Measurements from ENCODE around the gene RUFY2. TPM values are rescaled to one million over a fixed set of nuclear protein-coding genes. Genes with fewer than 3 reads are reported as not detected.
"Not testable (repeated sequence)": the region's sequence is repeated elsewhere in the genome, so short reads cannot be mapped to it uniquely, and the experiment has no call there.

Gene RUFY2
- total RNA-seq = 19.8 and 24.6 TPM in 2 replicates

DNA sequence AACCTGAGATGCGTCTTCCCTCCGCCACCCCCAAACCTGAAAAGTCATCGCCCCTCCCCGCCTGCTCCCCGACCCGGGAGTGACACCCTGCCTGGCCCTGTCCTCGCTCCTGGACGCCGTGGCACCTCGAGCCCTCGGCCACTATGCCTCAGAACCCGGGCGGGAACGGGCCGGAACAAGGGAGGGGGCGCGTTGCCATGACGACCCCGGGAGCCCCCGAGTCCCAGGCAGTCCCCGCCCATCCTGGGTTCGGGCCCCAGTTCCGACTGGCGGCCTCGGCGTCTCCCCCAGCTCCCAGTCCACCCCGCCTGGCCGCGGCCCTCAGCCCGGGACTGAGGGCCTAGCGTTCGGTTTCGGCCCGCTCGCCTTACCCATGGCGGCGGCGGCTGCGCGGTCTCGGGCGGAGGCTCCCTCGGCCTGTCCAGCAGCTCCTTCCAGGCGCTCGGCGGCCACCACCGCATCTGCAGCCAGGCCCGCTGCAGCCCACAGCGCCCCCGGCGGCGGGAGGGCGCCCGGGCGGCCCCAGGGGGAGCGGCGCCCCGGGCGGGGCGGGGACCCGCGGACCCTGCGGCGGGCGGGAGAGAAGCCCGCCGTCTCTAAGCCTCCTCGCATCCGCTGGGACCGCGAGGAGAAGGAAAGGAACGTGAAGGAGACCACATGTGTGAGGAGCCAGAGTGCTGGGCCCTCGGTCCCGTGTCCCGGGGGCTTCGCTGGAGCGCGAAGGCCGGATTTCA lies at the start of gene RUFY2:
TSS of gene RUFY2 (minus strand) at position 463 of the 734 bp plus-strand sequence. CDS start at position 375, 88 bp downstream.
- peak; percentile 22 for DNase-seq (ENCODE audit: low read depth)

DNA sequence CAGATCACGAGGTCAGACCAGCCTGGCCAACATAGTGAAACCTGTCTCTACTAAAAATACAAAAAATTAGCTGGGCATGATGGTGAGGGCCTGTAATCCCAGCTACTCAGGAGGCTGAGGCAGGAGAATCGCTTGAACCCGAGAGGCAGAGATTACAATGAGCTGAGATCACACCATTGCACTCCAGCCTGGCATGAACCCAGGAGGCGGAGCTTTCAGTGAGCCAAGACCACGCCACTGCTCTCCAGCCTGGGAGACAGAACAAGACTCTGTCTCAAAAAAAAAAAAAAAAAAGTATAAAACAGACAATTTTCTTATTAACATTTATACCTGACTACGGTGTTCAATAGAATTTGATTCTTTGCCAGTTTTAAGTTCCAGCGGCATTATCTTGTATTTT lies 42.6 kb upstream of the RUFY2 start:
- DNase-seq (ENCODE audit: low read depth) = not testable (repeated sequence)

DNA sequence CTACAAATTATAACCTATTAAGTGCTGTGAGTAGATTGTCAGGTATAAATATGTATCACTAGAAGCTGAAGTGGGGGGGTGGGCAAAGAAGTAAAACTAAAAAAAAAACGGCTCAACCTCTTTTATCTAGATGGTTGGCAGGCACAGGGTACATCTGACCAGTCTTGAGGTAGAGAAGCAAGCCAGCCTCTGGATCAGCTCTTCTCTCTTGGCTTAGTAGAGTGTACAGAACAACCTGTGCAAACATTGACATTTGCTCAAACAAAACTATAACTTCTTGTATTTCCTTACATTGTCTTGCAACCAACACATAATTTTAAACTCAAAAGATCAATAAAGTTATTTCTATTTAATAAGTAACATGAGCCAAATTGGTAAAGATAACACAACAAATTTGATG lies 39.1 kb upstream of the RUFY2 start:
- DNase-seq (ENCODE audit: low read depth) = no peak

- DNase-seq (ENCODE audit: low read depth) = no peak
These were observed 35.9 kb upstream of the RUFY2 start for GRCh38 chr10:68442971-68443370.

- no peak for DNase-seq (ENCODE audit: low read depth)
These were observed 33.8 kb upstream of the RUFY2 start for GRCh38 chr10:68440898-68441297.

DNA sequence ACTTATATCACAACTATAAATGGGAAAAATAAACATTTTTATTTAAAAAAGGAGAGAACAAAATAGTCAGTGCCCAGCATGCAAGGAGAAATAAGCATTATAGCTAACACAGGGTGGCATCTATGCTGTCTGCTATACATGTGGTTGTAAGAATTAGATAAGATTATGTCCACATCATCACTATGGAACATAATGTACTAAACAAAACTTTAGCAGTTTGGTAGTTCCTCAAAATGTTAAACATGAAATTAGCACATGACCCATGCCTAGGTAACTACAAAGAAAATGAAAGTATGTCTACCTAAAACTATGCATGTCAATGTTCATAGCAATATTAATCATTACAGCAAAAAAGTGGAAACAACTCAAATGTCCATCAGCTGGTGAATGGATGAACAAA lies 28.7 kb upstream of the RUFY2 start:
- no peak for DNase-seq (ENCODE audit: low read depth)

DNA sequence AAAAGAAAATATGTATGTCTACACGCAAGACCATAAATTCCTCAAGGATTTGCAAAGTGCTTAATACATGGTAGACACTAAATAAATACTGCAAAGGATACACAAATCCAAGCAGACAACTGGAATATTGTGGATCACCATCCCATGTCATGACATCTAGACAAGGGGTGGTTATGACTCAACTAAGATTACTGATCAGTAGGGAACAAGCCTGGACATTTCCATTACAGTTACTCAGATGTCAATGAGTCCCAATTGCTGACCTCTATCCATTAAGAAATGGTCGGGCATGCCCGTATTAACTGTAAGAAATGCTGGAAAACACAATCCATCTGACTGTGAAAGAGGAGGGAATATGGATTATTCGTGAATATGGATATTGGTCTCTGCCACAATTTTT lies 27.6 kb upstream of the RUFY2 start:
- DNase-seq (ENCODE audit: low read depth) = no peak

DNA sequence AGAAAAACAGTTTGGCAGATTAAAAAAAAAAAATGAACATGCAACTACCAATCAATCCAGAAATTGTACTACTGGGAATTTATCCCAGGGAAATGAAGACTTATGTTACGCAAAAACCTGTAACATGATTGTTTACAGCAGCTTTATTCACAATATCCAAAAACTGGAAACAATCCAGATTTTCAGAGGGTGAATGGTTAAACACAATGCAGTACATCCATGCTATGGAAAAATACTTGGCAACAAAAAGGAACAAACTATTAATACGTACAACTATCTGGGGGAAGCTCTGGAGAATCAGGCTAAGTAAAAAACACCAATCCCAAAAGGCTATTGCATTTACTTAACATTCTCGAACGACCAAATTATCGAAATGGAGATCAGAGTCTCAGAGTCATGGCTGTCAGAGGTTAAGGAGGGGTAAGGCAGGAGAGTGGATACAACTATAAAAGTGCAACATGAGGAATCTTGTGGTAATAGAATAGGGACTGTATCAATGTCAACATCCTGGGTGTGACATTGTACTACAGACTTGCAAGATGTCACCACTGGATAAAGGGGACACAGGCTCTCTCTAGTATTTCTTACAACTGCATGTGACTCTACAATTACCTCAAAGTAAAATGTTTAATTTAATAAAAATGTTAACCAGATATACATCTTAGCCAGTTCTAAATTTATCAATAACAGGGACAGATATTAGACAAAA lies 21.5 kb upstream of the RUFY2 start:
- DNase-seq (ENCODE audit: low read depth) = no peak

GRCh38 chr10:68424454-68425014 lies 17.5 kb upstream of the RUFY2 start:
- no peak for DNase-seq (ENCODE audit: low read depth)

DNA sequence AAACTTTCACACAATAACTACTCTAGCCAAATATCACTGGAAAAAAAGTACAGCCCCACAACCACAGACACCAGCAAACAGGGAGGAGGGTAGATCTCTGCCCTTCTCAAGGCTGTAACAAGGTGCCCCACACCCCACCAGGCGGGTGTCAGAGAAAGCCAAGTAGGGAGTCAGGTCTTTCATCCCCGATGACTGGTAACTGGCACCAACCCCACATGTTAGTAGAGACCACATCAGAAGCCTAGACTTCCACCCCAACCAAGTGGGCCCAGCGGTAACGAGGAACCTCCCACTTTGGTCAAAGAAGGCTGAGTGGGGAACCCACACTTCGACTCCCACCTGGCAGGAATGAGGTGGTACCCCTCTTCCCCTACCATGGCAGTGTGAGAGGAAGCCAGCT lies 16.4 kb upstream of the RUFY2 start:
- no peak for DNase-seq (ENCODE audit: low read depth)

- DNase-seq (ENCODE audit: low read depth) = no peak
These were observed 12.3 kb upstream of the RUFY2 start for GRCh38 chr10:68419376-68419775.

DNA sequence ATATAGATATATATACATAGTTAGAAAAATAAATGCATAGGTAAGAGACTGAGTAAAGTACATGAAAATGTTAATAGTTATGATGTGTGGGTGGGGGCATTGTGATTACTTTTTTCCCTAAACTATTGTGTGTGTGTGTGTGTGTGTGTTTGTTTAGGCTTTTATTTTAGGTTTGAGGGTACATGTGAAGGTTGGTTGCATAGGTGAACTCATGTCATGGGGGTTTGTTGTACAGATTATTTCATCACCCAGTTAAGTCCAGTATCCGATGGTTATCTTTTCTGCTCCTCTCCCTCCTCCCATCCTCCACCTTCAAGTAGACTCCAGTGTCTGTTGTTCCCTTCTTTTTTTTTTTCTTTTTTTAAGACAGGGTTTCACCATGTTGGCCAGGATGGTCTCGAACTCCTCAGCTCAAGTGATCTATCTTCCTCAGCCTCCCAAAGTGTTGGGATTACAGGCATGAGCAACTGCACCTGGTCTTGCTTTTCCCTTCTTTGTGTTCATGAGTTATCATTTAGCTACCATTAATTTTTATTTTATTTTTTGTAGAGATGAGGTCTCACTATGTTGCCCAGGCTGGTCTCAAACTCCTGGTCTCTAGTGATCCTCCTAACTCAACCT lies 1.9 kb upstream of the RUFY2 start:
- DNase-seq (ENCODE audit: low read depth) = no peak

DNA sequence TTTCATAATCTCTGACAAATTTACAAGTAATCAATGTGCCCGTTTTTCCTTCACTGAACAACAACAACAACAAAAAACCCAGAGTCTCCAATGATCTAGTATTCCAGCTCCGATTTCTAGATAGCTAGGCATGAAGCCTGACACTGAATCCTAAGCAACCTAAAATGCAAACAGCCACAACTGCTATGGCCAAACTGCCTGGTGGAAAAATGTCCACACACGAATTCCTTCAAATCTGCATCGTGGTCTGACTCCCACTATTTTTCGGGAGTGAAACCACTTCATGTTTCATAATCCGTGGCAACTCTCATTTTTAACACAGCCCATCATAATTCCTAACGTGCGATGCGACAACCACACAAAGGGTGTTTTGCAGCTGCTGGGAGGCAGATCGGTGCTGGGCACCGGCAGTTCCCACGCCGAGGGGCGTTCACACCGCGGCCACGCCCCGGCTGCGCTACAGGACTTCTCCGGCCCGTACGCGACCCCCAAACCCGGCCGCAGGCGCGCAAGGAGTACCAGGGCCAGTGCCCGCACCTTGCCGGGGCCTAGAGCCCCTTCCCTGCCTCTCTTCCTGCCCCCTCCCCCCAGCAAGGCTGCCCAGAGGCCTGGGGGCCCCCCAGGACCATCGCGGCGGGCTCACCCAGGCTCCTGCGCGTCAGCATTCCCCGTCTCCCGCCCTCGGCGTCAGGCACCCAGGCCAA lies 814 bp downstream of the RUFY2 start:
- DNase-seq (ENCODE audit: low read depth) = peak; percentile 28

DNA sequence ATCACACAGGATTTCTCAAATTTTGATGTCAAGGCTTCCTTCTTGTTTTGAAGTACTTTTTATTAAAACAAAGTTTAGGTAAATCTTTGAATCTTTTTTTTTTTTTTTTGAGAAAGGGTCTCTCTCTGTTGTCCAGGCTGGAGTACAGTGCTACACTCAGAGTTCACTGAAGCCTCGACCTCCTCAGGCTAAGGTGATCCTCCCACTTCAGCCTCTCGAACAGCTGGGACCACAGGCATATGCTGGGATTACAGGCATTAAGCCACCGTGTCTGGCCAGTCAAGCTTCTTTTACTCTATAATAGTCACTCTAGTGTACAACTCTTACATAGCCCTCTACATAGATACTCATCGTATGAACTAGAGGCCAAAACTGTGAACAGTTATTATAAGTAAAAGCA lies 3.4 kb downstream of the RUFY2 start:
- no peak for DNase-seq (ENCODE audit: low read depth)

- DNase-seq (ENCODE audit: low read depth) = no peak
These were observed 4.8 kb downstream of the RUFY2 start for GRCh38 chr10:68402276-68402675.

GRCh38 chr10:68397005-68397404 lies 10.1 kb downstream of the RUFY2 start:
- no peak for DNase-seq (ENCODE audit: low read depth)

- DNase-seq (ENCODE audit: low read depth) = no peak
These were observed 21.3 kb downstream of the RUFY2 start for GRCh38 chr10:68385740-68386139.

DNA sequence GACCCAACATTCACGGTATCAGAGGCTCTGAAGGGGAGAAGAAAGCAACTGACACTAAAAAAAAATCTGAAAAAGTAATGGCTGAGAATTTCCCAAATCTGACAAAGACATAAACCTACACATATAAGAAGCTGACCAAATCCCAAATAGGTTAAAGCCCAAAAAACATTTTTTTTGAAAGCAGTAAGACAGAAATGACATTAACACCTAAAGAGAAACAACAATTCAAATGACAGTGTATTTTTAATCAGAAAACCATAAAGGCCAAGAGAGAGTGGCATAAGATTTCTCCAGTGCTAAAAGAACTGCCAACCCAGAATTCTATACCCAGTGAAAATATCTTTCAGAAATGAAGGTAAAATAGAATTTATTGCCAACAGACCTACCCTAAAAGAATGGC lies 35.5 kb downstream of the RUFY2 start:
- DNase-seq (ENCODE audit: low read depth) = no peak

- DNase-seq (ENCODE audit: low read depth) = no peak
These were observed 40.0 kb downstream of the RUFY2 start for GRCh38 chr10:68367121-68367520.

DNA sequence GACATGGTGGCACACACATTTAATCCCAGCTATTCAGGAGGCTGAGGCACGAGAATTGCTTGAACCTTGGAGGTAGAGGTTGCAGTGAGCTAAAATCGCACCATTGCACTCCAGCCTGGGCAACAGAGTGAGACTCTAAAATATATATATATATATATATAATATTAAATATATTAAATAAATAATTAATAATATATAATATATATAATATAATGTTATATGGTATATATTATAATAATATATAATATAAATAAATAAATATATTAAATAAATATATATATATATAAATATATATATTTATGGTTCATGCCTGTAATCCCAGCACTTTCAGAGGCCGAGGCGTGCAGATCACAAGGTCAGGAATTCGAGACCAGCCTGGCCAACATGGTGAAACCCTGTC lies 40.5 kb downstream of the RUFY2 start:
- DNase-seq (ENCODE audit: low read depth) = no peak

GRCh38 chr10:68365611-68366010 lies 41.5 kb downstream of the RUFY2 start:
- no peak for DNase-seq (ENCODE audit: low read depth)
